CD4-positive, alpha-beta T cell treated with Interleukin-2 at 100 ng/mL for 4 hours (primary cell): Measurements from ENCODE around the gene CBFA2T2.
A peak's percentile ranks its signal among the peaks of the same experiment; 100 is the strongest.

Experiments
- DNase-seq: peaks from one replicate; pipeline ENCODE4 v3.0.0-alpha.2; 2020; ENCODE audit warnings: low spot score

The CBFA2T2 gene

GRCh38 chr20:33653218-33653899 lies 163.5 kb downstream of the CBFA2T2 start:
- peak; percentile 40 for DNase-seq

- no peak for DNase-seq
These were observed 164.2 kb downstream of the CBFA2T2 start for GRCh38 chr20:33653900-33654596.

GRCh38 chr20:33654680-33655161 lies 164.8 kb downstream of the CBFA2T2 start:
- no peak for DNase-seq

GRCh38 chr20:33655164-33655563 lies 165.3 kb downstream of the CBFA2T2 start:
- no peak for DNase-seq

GRCh38 chr20:33656010-33656782 lies 166.3 kb downstream of the CBFA2T2 start:
- no peak for DNase-seq

- DNase-seq, result no peak
These were observed 167.1 kb downstream of the CBFA2T2 start for GRCh38 chr20:33656783-33657703.

- DNase-seq, result no peak
These were observed 167.8 kb downstream of the CBFA2T2 start for GRCh38 chr20:33657704-33658095.

- no peak for DNase-seq
These were observed 168.6 kb downstream of the CBFA2T2 start for GRCh38 chr20:33658510-33658909.

- no peak for DNase-seq
These were observed 169.0 kb downstream of the CBFA2T2 start for GRCh38 chr20:33658929-33659328.

- DNase-seq, result no peak
These were observed 169.6 kb downstream of the CBFA2T2 start for GRCh38 chr20:33659341-33660034.

- no peak for DNase-seq
These were observed 170.3 kb downstream of the CBFA2T2 start for GRCh38 chr20:33660035-33660684.

GRCh38 chr20:33660685-33661058 lies 170.8 kb downstream of the CBFA2T2 start:
- no peak for DNase-seq

- no peak for DNase-seq
These were observed 172.3 kb downstream of the CBFA2T2 start, which contains the start of gene C20orf144 for GRCh38 chr20:33662172-33662571. TSS of gene C20orf144 (plus strand) at chr20:33662327. CDS start at chr20:33662346, 19 bp downstream.

GRCh38 chr20:33663161-33664084 lies 173.5 kb downstream of the CBFA2T2 start:
- DNase-seq, result peak; percentile 81

- DNase-seq, result no peak
These were observed 174.3 kb downstream of the CBFA2T2 start for GRCh38 chr20:33664085-33664761.

- no peak for DNase-seq
These were observed 174.9 kb downstream of the CBFA2T2 start for GRCh38 chr20:33664762-33665144.

GRCh38 chr20:33666293-33667244 lies 176.7 kb downstream of the CBFA2T2 start, which contains the start of gene ACTL10:
TSS of gene ACTL10 (plus strand) at chr20:33666943. CDS start at chr20:33667498, 555 bp downstream.
- DNase-seq, result peak; percentile 85
